Measurements from ENCODE around the gene PCTP. TPM values are rescaled to one million over a fixed set of nuclear protein-coding genes. Genes with fewer than 3 reads are reported as not detected.

PCTP gene
- total and polyA plus RNA-seq, 12 donors = 7.2 to 31.7 (median 13.1) TPM

- no peaks in the 10 kb centered on the region for H3K27me3 ChIP-seq
- WGBS, 4 donors = 96 to 100% (median 97%) methylated on average over 2 of the region's 2 CpGs
- no peaks in the 10 kb centered on the region for H3K9me3 ChIP-seq (replicated peaks in 1 of 3)
- DNase-seq = no peak
- no peak overlapping the region for H3K27ac ChIP-seq
- intact Hi-C loops (cut with DNase I) = no loop called here
- no peaks in the 10 kb centered on the region for H3K36me3 ChIP-seq (replicated peaks in 1 of 2)
- TF ChIP-seq POLR2A (IDR thresholded peaks at IDR 0.05) (no peak), CTCF (IDR thresholded peaks at IDR 0.05) (no peak)
- H3K4me1 ChIP-seq (replicated peaks in 1 of 2) = peaks cover 2 to 25% of the 10 kb centered on the region in 2 donors
- no peak overlapping the region for H3K4me3 ChIP-seq
These were observed 5.8 kb downstream of the PCTP start for GRCh38 chr17:55756689-55757088.

- Histone ChIP-seq H3K4me3 (no peak overlapping the region), H3K27ac (no peak overlapping the region), H3K36me3 (replicated peaks in 1 of 2) (no peaks in the 10 kb centered on the region), H3K9me3 (replicated peaks in 1 of 3) (no peaks in the 10 kb centered on the region), H3K27me3 (no peaks in the 10 kb centered on the region), H3K4me1 (replicated peaks in 1 of 2) (peaks cover 0 to 16% of the 10 kb centered on the region in 2 donors)
- DNase-seq = no peak
- 97 to 100% (median 100%) methylated on average over 1 of the region's 1 CpG for WGBS, 4 donors
- intact Hi-C loops (cut with DNase I) = no loop called here
- TF ChIP-seq CTCF (IDR thresholded peaks at IDR 0.05) (no peak), POLR2A (IDR thresholded peaks at IDR 0.05) (no peak)
These were observed 6.8 kb downstream of the PCTP start for GRCh38 chr17:55757659-55758058.

- TF ChIP-seq POLR2A (IDR thresholded peaks at IDR 0.05) (no peak), CTCF (IDR thresholded peaks at IDR 0.05) (no peak)
- no peak for DNase-seq
These were observed 7.3 kb downstream of the PCTP start for GRCh38 chr17:55758171-55758570.

GRCh38 chr17:55760643-55761355 lies 9.9 kb downstream of the PCTP start:
- no peaks in the 10 kb centered on the region for H3K27me3 ChIP-seq
- no peak overlapping the region for H3K27ac ChIP-seq
- TF ChIP-seq CTCF (IDR thresholded peaks at IDR 0.05) = no peak
- no peak for TF ChIP-seq POLR2A (IDR thresholded peaks at IDR 0.05)
- H3K4me3 ChIP-seq = no peak overlapping the region
- intact Hi-C loops (cut with DNase I) = no loop called here
- no peak for DNase-seq
- no peaks in the 10 kb centered on the region for H3K36me3 ChIP-seq (replicated peaks in 1 of 2)
- 63 to 71% (median 65%) methylated on average over 3 of the region's 3 CpGs for WGBS, 4 donors
- peaks cover 0 to 28% of the 10 kb centered on the region in 2 donors for H3K4me1 ChIP-seq (replicated peaks in 1 of 2)
- H3K9me3 ChIP-seq (replicated peaks in 1 of 3) = no peaks in the 10 kb centered on the region

More at GRCh38 chr17:55758171-55758570, 7.3 kb downstream of the PCTP start:
- Histone ChIP-seq H3K4me1 (replicated peaks in 1 of 2) (peaks cover 0 to 14% of the 10 kb centered on the region in 2 donors), H3K36me3 (replicated peaks in 1 of 2) (no peaks in the 10 kb centered on the region), H3K27me3 (no peaks in the 10 kb centered on the region), H3K27ac (no peak overlapping the region), H3K9me3 (replicated peaks in 1 of 3) (no peaks in the 10 kb centered on the region), H3K4me3 (no peak overlapping the region)
- intact Hi-C loops (cut with DNase I) = no loop called here
